ENCODE data around the gene TSPAN18.

Gene TSPAN18

DNA sequence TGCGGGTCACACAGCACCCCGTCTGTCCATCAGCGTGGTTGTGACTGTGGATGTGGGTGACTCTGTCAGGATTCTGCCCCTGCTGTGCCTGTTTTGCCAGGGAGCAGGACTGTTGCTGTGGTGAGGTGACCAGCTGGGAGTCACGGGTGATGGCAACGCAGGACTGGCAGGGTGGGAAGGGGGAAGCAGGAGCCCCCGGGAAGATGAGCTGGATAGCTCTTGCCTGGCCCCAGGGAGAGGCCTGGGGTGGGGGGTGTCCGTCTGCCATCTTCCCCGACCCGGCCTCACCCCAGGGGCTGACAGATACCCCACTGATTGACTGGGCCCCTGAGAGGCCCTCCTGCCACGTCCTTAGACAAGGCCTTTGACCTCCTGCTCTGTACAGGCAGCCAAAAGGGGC lies 34.3 kb upstream of the TSPAN18 start:
- no peak for DNase-seq (ENCODE audit: insufficient read length, low spot score)
- no peak for FAIRE-seq
- TF ChIP-seq, protein P1, sequence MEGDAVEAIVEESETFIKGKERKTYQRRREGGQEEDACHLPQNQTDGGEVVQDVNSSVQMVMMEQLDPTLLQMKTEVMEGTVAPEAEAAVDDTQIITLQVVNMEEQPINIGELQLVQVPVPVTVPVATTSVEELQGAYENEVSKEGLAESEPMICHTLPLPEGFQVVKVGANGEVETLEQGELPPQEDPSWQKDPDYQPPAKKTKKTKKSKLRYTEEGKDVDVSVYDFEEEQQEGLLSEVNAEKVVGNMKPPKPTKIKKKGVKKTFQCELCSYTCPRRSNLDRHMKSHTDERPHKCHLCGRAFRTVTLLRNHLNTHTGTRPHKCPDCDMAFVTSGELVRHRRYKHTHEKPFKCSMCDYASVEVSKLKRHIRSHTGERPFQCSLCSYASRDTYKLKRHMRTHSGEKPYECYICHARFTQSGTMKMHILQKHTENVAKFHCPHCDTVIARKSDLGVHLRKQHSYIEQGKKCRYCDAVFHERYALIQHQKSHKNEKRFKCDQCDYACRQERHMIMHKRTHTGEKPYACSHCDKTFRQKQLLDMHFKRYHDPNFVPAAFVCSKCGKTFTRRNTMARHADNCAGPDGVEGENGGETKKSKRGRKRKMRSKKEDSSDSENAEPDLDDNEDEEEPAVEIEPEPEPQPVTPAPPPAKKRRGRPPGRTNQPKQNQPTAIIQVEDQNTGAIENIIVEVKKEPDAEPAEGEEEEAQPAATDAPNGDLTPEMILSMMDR (IDR thresholded peaks at IDR 0.05; ENCODE audit: insufficient read depth, missing control alignments) = no peak

DNA sequence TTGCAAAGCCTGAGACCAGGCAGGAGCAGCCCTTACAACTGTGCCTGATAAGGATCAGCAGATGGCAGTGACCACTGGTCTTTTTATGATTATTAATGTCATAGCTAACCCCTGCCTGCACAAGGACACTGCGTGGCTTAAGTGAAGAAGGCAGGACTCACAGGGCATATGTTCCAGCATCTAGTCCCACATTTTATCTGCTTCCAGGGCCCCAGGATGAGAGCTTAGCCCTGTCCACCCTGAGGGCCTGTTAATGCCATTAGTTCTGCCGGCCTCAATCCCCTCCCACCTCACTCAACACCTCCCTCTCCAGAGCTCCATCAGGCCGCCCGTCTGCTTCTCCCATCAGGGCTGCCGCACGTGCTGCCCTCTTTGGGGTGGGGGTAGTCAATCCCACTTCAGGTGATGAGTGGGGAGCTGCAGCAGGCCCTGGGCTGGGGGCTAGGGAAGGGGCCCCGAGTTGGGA lies 33.1 kb upstream of the TSPAN18 start:
- TF ChIP-seq, protein P1 (IDR thresholded peaks at IDR 0.05; ENCODE audit: insufficient read depth, missing control alignments) = no peak
- no peak for DNase-seq (ENCODE audit: insufficient read length, low spot score)
- no peak for FAIRE-seq

DNA sequence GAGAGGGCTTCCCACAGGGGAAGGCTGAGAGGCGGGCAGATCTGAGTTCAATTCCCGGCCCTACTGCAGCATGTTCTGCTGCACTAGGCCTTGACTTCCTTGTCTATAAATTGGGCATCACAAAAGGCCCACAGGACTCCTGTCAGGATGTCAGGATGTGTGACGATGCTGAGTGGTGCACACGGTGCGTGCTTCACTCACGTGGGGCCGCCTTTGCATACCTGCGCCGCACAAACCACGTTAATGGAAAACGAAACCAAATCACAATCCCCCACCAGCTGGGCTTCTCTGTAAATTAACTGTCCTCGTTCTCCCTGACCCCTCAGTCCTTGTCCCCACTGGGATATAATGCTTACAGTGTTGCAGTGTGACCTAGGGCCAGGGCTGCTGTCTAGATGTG lies 32.3 kb upstream of the TSPAN18 start:
- no peak for DNase-seq (ENCODE audit: insufficient read length, low spot score)
- no peak for FAIRE-seq
- TF ChIP-seq, protein P1 (IDR thresholded peaks at IDR 0.05; ENCODE audit: insufficient read depth, missing control alignments) = no peak

DNA sequence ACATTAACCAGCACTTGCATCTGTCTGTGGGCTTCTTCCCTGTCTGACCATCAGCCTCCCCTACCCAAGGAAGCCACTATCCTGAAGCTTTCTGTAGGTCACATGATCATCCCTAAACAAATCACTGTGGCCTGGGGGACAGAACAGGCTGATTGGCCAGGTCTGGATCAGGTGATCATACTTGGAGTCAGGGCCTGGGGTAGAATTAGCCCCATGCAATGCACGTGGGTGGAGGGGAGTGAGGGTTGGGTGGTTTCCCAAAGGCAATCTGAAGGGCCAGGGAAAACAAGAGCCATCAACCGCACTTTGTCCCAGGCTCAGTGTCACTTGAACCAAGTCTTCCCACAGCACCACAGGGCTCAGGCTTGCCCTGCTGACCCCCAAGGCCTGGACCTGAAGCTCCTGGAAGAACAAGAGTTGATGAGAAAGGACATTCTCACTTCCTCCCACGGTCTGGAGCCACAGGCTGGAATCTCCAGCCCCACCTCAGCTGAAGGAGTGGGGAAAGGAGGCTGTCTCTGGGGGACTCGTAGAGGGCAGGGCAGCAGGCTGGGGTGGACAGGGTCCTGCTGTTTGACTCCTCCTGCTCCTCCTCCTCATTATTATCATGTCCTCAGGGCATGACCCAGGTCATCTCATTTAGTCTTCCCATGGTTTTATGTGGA lies 31.5 kb upstream of the TSPAN18 start:
- FAIRE-seq (no peak), DNase-seq (ENCODE audit: insufficient read length, low spot score) (no peak)
- TF ChIP-seq, protein P1 (IDR thresholded peaks at IDR 0.05; ENCODE audit: insufficient read depth, missing control alignments) = no peak

DNA sequence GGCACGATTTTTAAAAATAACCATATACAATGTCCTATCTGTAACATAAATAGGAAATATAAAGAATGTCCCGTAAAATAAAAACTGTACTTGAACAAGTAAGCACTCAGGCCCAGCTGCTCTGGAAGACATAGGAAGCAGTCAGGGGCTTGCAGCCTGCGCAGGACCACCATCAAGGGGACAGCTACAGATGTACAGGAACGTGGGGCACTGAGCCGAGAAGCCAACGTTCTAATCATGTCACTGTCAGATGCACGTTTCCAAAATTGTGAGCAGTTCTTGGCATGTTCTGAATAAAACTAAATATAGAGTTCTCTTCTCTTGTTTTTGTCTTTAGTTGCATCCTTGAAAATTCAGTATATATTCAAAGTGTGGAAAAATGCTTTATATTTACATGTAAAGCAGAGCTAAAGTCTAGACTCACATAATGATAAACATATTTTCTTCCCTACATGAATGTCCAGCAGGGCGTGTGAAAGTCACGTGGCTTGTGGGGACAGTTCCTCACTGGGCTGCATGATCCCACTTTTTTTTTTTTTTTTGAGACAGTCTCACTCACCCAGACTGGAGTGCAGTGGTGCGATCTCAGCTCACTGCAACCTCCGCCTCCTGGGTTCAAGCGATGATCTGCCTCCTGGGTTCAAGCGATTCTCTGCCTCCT lies 28.4 kb upstream of the TSPAN18 start:
- DNase-seq (ENCODE audit: insufficient read length, low spot score) = no peak
- TF ChIP-seq, protein P1 (IDR thresholded peaks at IDR 0.05; ENCODE audit: insufficient read depth, missing control alignments) = no peak
- FAIRE-seq = no peak

DNA sequence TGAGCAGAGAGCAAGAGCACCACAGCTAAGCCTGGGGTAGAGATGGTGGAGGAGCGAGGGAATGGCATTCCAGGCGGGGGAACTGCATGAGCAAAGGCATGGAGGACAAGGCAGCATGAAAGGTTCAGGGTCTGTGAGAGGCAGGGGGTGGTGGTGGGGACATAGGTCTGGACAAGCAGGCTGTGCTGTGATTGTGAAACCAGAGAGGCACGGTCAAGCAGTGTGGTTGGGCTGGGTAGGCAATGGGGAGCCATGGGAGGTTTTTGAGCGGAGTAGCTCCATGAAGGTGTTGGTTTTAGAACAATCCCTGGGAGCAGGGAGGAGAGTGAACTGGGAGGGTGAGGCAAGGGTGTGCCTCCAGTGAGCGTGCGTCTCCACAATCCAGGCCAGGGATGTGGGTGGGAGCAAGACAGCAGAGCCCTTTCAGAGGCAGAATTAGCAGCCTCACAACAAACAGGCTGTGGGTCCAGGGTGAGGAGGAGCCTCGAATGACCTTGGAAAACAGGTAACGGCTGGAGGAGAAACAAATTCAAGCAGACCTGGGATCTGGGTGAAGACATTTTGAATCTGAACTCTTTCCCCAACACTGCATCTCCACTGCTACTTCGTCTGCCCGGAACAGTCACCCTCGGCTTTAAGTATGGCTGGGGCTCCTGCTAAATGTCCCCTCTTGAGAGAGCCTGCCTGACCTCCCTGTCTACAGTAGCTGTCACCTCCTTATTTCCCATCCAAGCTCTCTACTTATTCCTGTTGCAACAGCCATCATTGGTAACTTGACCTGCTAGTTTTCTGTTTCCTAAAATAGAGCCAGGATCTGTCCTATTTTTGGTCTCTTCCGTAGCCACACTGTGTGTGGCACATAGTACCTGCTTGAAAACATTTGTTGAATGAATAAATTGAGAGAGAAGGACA lies 27.0 kb upstream of the TSPAN18 start:
- no peak for DNase-seq (ENCODE audit: insufficient read length, low spot score)
- FAIRE-seq = no peak
- TF ChIP-seq, protein P1 (IDR thresholded peaks at IDR 0.05; ENCODE audit: insufficient read depth, missing control alignments) = no peak

Measured in D721Med (cell line).